SK-N-SH treated with all-trans-retinoic acid at 6 μM for 48 hours (cell line): Measurements from ENCODE around the gene ST3GAL4.

Source experiments
- ATAC-seq: fragments of 200-7000 bp; cut with Tn5 transposase; 3 replicates; pipeline ENCODE4 v1.9.1; 2020; ENCODE audit warnings: mild to moderate bottlenecking, moderate library complexity
- ARNTL ChIP-seq: fragments of 450-650 bp; formaldehyde crosslinking; IDR thresholded peaks from 2 replicates; pipeline ENCODE4 v1.5.0; 2020; ENCODE audit warnings: low read depth, mild to moderate bottlenecking, moderate library complexity, borderline replicate concordance
- BACH2 ChIP-seq: fragments of 250-450 bp; sonication (Bioruptor Pico); IDR thresholded peaks from 2 replicates; pipeline ENCODE4 v1.9.0; 2021; ENCODE audit warnings: mild to moderate bottlenecking, borderline replicate concordance
- CREB5 ChIP-seq: fragments of 250-450 bp; sonication (Bioruptor Pico); IDR thresholded peaks from 2 replicates; pipeline ENCODE4 v1.5.1; 2020; ENCODE audit warnings: low read depth, mild to moderate bottlenecking, moderate library complexity
- ESRRG ChIP-seq: fragments of 250-450 bp; sonication (Bioruptor Pico); IDR thresholded peaks from 2 replicates; pipeline ENCODE4 v1.6.1; 2021; ENCODE audit warnings: mild to moderate bottlenecking
- GLIS3 ChIP-seq: fragments of 250-450 bp; sonication (Bioruptor Pico); IDR thresholded peaks from 2 replicates; pipeline ENCODE4 v1.5.0; 2020; ENCODE audit warnings: mild to moderate bottlenecking, moderate library complexity
- ISL1 ChIP-seq: fragments of 250-450 bp; sonication (Bioruptor Pico); IDR thresholded peaks from 2 replicates; pipeline ENCODE4 v2.1.2; 2022; ENCODE audit warnings: mild to moderate bottlenecking, moderate library complexity
- OSR1 ChIP-seq: fragments of 250-450 bp; sonication (Bioruptor Pico); IDR thresholded peaks from 2 replicates; pipeline ENCODE4 v1.8.0; 2022; ENCODE audit warnings: moderate library complexity, mild to moderate bottlenecking, inconsistent platforms
- RARB ChIP-seq: fragments of 250-450 bp; sonication (Bioruptor Pico); IDR thresholded peaks from 2 replicates; pipeline ENCODE4 v1.8.0; 2021; ENCODE audit warnings: mild to moderate bottlenecking, moderate library complexity
- SNAI2 ChIP-seq: fragments of 250-450 bp; sonication (Bioruptor Pico); IDR thresholded peaks from 2 replicates; pipeline ENCODE4 v1.5.0; 2020; ENCODE audit warnings: mild to moderate bottlenecking, moderate library complexity
- TOX ChIP-seq: fragments of 250-450 bp; sonication (Bioruptor Pico); IDR thresholded peaks from 2 replicates; pipeline ENCODE4 v1.8.0; 2021; ENCODE audit warnings: mild to moderate bottlenecking, moderate library complexity, borderline replicate concordance
- ZC3H10 ChIP-seq: fragments of 250-450 bp; sonication (Bioruptor Pico); IDR thresholded peaks from 2 replicates; pipeline ENCODE4 v1.5.1; 2021; ENCODE audit warnings: mild to moderate bottlenecking, moderate library complexity
- ZFP3 ChIP-seq: fragments of 250-450 bp; sonication (Bioruptor Pico); IDR thresholded peaks from 2 replicates; pipeline ENCODE4 v1.5.0; 2020; ENCODE audit warnings: mild to moderate bottlenecking, moderate library complexity
- ZFP30 ChIP-seq: fragments of 450-650 bp; formaldehyde crosslinking; IDR thresholded peaks from 2 replicates; pipeline ENCODE4 v1.5.0; 2022; ENCODE audit warnings: mild to moderate bottlenecking, moderate library complexity
- ZNF565 ChIP-seq: fragments of 450-650 bp; formaldehyde crosslinking; conservative IDR thresholded peaks from 2 replicates; pipeline ENCODE4 v1.5.0; 2020; ENCODE audit warnings: low read depth, mild to moderate bottlenecking, moderate library complexity
- ZNF70 ChIP-seq: fragments of 450-650 bp; formaldehyde crosslinking; IDR thresholded peaks from 2 replicates; pipeline ENCODE4 v1.5.0; 2020; ENCODE audit warnings: mild to moderate bottlenecking, moderate library complexity
- ZNF8 ChIP-seq: fragments of 450-650 bp; formaldehyde crosslinking; IDR thresholded peaks from 2 replicates; pipeline ENCODE4 v1.5.0; 2020; ENCODE audit warnings: mild to moderate bottlenecking, moderate library complexity
- TF ChIP-seq, protein P1 (sequence below): fragments of 250-450 bp; sonication (Bioruptor Pico); IDR thresholded peaks from 2 replicates; pipeline ENCODE4 v1.8.0; 2021; ENCODE audit warnings: low read depth, mild to moderate bottlenecking, moderate library complexity, borderline replicate concordance
- TF ChIP-seq, protein P2 (sequence below): fragments of 250-450 bp; sonication (Bioruptor Pico); IDR thresholded peaks from 2 replicates; pipeline ENCODE4 v1.8.0; 2020; ENCODE audit warnings: mild to moderate bottlenecking, moderate library complexity, borderline replicate concordance
- TF ChIP-seq, protein P3 (sequence below): fragments of 250-450 bp; sonication (Bioruptor Pico); IDR thresholded peaks from 2 replicates; pipeline ENCODE4 v1.5.0; 2020; ENCODE audit warnings: mild to moderate bottlenecking, moderate library complexity
- TF ChIP-seq, protein P4 (sequence below): fragments of 250-450 bp; sonication (Bioruptor Pico); IDR thresholded peaks from 2 replicates; pipeline ENCODE4 v1.5.1; 2021; ENCODE audit warnings: mild to moderate bottlenecking, moderate library complexity

Gene ST3GAL4

GRCh38 chr11:126411971-126412381, 56.5 kb downstream of the ST3GAL4 start:
- no peak for ATAC-seq

DNA sequence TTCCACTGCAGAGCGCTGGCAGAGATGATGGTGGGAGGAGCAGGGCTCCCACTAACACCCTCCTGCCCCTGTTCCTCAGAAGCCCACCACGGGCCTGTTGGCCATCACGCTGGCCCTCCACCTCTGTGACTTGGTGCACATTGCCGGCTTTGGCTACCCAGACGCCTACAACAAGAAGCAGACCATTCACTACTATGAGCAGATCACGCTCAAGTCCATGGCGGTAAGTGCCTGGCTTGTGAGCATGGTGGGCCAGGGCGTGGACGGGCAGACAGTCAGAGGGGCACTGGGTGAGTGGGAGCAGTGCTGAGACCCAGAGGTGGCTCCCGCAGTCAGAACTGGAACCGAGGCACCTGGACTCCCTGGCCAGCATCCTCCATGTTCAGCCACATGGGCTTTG, 57.9 kb downstream of the ST3GAL4 start:
- TF ChIP-seq ARNTL (CRISPR knock-in tag) (no peak), ZC3H10 (no peak), ZNF565 (CRISPR knock-in tag) (no peak), OSR1 (CRISPR knock-in tag) (no peak), GLIS3 (CRISPR knock-in tag) (no peak), RARB (CRISPR knock-in tag) (no peak), ESRRG (no peak), ISL1 (CRISPR knock-in tag) (no peak), TOX (CRISPR knock-in tag) (no peak), ZNF8 (CRISPR knock-in tag) (no peak)
- TF ChIP-seq, protein P1, sequence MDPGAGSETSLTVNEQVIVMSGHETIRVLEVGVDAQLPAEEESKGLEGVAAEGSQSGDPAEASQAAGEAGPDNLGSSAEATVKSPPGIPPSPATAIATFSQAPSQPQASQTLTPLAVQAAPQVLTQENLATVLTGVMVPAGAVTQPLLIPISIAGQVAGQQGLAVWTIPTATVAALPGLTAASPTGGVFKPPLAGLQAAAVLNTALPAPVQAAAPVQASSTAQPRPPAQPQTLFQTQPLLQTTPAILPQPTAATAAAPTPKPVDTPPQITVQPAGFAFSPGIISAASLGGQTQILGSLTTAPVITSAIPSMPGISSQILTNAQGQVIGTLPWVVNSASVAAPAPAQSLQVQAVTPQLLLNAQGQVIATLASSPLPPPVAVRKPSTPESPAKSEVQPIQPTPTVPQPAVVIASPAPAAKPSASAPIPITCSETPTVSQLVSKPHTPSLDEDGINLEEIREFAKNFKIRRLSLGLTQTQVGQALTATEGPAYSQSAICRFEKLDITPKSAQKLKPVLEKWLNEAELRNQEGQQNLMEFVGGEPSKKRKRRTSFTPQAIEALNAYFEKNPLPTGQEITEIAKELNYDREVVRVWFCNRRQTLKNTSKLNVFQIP = no peak
- TF ChIP-seq, protein P2, sequence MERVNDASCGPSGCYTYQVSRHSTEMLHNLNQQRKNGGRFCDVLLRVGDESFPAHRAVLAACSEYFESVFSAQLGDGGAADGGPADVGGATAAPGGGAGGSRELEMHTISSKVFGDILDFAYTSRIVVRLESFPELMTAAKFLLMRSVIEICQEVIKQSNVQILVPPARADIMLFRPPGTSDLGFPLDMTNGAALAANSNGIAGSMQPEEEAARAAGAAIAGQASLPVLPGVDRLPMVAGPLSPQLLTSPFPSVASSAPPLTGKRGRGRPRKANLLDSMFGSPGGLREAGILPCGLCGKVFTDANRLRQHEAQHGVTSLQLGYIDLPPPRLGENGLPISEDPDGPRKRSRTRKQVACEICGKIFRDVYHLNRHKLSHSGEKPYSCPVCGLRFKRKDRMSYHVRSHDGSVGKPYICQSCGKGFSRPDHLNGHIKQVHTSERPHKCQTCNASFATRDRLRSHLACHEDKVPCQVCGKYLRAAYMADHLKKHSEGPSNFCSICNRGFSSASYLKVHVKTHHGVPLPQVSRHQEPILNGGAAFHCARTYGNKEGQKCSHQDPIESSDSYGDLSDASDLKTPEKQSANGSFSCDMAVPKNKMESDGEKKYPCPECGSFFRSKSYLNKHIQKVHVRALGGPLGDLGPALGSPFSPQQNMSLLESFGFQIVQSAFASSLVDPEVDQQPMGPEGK (CRISPR knock-in tag) = no peak
- TF ChIP-seq, protein P3, sequence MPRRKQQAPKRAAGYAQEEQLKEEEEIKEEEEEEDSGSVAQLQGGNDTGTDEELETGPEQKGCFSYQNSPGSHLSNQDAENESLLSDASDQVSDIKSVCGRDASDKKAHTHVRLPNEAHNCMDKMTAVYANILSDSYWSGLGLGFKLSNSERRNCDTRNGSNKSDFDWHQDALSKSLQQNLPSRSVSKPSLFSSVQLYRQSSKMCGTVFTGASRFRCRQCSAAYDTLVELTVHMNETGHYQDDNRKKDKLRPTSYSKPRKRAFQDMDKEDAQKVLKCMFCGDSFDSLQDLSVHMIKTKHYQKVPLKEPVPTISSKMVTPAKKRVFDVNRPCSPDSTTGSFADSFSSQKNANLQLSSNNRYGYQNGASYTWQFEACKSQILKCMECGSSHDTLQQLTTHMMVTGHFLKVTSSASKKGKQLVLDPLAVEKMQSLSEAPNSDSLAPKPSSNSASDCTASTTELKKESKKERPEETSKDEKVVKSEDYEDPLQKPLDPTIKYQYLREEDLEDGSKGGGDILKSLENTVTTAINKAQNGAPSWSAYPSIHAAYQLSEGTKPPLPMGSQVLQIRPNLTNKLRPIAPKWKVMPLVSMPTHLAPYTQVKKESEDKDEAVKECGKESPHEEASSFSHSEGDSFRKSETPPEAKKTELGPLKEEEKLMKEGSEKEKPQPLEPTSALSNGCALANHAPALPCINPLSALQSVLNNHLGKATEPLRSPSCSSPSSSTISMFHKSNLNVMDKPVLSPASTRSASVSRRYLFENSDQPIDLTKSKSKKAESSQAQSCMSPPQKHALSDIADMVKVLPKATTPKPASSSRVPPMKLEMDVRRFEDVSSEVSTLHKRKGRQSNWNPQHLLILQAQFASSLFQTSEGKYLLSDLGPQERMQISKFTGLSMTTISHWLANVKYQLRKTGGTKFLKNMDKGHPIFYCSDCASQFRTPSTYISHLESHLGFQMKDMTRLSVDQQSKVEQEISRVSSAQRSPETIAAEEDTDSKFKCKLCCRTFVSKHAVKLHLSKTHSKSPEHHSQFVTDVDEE (CRISPR knock-in tag) = no peak
- TF ChIP-seq, all 23 proteins: peak for 0
- no peak for ATAC-seq

More at GRCh38 chr11:126411971-126412381, 56.5 kb downstream of the ST3GAL4 start:
- TF ChIP-seq ZFP30 (CRISPR knock-in tag) = no peak
- no peak for TF ChIP-seq ZFP3 (CRISPR knock-in tag)
- no peak for TF ChIP-seq ZNF70 (CRISPR knock-in tag)
- no peak for TF ChIP-seq SNAI2
- no peak for TF ChIP-seq OSR1 (CRISPR knock-in tag)
- TF ChIP-seq BACH2 (CRISPR knock-in tag) = no peak
- TF ChIP-seq, protein P4, sequence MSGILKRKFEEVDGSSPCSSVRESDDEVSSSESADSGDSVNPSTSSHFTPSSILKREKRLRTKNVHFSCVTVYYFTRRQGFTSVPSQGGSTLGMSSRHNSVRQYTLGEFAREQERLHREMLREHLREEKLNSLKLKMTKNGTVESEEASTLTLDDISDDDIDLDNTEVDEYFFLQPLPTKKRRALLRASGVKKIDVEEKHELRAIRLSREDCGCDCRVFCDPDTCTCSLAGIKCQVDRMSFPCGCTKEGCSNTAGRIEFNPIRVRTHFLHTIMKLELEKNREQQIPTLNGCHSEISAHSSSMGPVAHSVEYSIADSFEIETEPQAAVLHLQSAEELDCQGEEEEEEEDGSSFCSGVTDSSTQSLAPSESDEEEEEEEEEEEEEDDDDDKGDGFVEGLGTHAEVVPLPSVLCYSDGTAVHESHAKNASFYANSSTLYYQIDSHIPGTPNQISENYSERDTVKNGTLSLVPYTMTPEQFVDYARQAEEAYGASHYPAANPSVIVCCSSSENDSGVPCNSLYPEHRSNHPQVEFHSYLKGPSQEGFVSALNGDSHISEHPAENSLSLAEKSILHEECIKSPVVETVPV = no peak
- TF ChIP-seq, protein P2 (CRISPR knock-in tag) = no peak
- no peak for TF ChIP-seq TOX (CRISPR knock-in tag)
- no peak for TF ChIP-seq CREB5
- no peak for TF ChIP-seq ISL1 (CRISPR knock-in tag)
- no peak for TF ChIP-seq ZC3H10
- TF ChIP-seq, protein P1 = no peak
- no peak for TF ChIP-seq ZNF8 (CRISPR knock-in tag)
